Transverse colon (tissue), 4 donors: ENCODE results near the gene NEK4. TPM values are rescaled to one million over a fixed set of nuclear protein-coding genes. Genes with fewer than 3 reads are reported as not detected.

Source experiments
- DNase-seq: peaks from one replicate; pipeline ENCODE4 v3.0.0-alpha.2; 2019
- H3K27ac ChIP-seq, 4 donors: fragments of 200-600 bp; sonication (generic); 2 replicates each; pipeline ENCODE4 v1.5.1; 2016 to 2018; ENCODE audit warnings: inconsistent platforms in 4 of 4
- H3K27me3 ChIP-seq: fragments of 200-600 bp; sonication (generic); 2 replicates; pipeline ENCODE4 v1.5.1; 2017; ENCODE audit warnings: inconsistent platforms
- H3K36me3 ChIP-seq, 4 donors: fragments of 200-600 bp; sonication (generic); 2 replicates each; pipeline ENCODE4 v1.5.1; 2017 to 2019; ENCODE audit warnings: inconsistent platforms in 4 of 4
- H3K4me1 ChIP-seq, 4 donors: fragments of 200-600 bp; sonication (generic); 2 replicates each; pipeline ENCODE4 v1.5.1; 2017 to 2020; ENCODE audit warnings: inconsistent platforms in 4 of 4
- H3K4me3 ChIP-seq, 4 donors: fragments of 200-600 bp; sonication (generic); 1 replicate in 1 of 4; 2 replicates in 3 of 4; pipeline versions ENCODE4 v1.5.1 to v1.6.1; 2017 to 2019; ENCODE audit warnings: inconsistent platforms in 4 of 4
- H3K9me3 ChIP-seq, 2 donors: fragments of 200-600 bp; sonication (generic); 2 replicates each; pipeline ENCODE4 v1.5.1; 2017 to 2019; ENCODE audit warnings: inconsistent platforms in 2 of 2
- CTCF ChIP-seq, 5 experiments: fragments of 200-600 bp in 3 of 5; fragments of 450-650 bp in 2 of 5; sonication (generic) in 3 of 5; IDR thresholded peaks; 1 replicate in 2 of 5; 2 replicates in 3 of 5; pipeline ENCODE4 v1.5.1; 2016 to 2017; ENCODE audit warnings: antibody characterized with exemption in 5 of 5, inconsistent platforms in 3 of 5, mild to moderate bottlenecking in 2 of 5, moderate library complexity in 1 of 5
- EP300 ChIP-seq: sonication (generic); formaldehyde crosslinking; IDR thresholded peaks from one replicate; pipeline ENCODE4 v1.6.1; 2017; ENCODE audit warnings: antibody characterized with exemption, low read depth
- POLR2A ChIP-seq: fragments of 450-650 bp; IDR thresholded peaks from one replicate; pipeline ENCODE4 v1.6.1; 2016; ENCODE audit warnings: antibody characterized with exemption, mild to moderate bottlenecking, moderate library complexity
- POLR2AphosphoS5 ChIP-seq, 3 donors: sonication (generic); formaldehyde crosslinking; IDR thresholded peaks; one replicate each; pipeline ENCODE4 v1.6.1; 2016; ENCODE audit warnings: antibody characterized with exemption in 3 of 3
- WGBS, 2 donors: methylation state at CpG; one replicate each; pipeline ENCODE4 v1.1.5; 2018; ENCODE audit warnings: low coverage in 1 of 2; 5-methylcytosine and 5-hydroxymethylcytosine counted together
- in situ Hi-C, 4 donors: fragments of 200-750 bp; cut with MboI; loops; one replicate each; pipeline versions ENCODE4 v1.15.0 to v1.15.1; 2017; ENCODE audit warnings: low sequenced_read_pairs in 3 of 4, low pct_ligation_motif_present in 1 of 4, low pct_unique_long_range_greater_than_20kb in 1 of 4
- intact Hi-C: fragments of 100-400 bp; cut with DNase I; formaldehyde crosslinking; loops from one replicate; pipeline ENCODE4 v1.15.1; 2023; ENCODE audit warnings: low total_unique reads
- total RNA-seq, 4 donors: library from RNA; depleted of rRNA; stranded (reverse); fragments of >200 nt; gene quantifications; one replicate each; pipeline ENCODE4 v1.1.0, GENCODE V29; 2016

The NEK4 gene
- total RNA-seq, 4 donors from 2014 or later = 14.6 to 35.0 (median 22.1) TPM

DNA sequence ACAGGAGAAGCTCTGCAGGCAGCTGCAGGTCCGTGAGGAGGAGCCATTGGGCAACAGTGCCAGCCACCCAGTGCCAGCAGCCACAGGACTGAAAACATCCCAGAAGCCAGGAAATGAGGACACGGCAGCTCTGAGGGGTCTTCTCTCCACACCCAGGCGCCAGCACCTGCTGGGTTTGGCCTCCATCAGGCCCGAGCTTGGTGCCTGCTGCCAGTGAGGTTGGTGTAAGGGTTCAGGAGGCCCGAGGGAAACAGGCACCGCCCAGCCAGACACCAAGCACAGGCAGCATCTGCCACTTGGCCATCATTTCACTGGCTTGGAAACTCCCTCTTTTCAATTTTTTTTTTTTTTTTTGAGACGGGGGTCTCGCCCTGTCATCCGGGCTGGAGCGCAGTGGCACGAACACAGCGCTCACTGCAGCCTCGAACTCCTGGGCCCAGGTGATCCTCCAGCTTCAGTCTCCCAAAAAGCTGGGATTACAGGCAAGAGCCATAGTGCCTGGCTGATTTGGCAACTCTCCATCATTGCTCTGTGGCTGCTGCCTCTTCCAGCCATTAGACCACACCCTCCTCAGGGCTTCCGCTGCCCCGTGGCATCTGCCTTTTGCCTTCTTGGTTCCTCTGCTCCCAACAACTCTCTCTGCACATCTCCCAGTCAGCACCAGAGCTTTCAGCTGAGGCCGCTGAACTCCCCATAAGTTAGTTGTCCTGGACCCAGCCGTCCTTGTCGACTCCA lies 22.4 kb upstream of the NEK4 start:
- 72% methylated on average over 18 of the region's 18 CpGs; no CpG with 5 or more reads in 1 of the 2 donors for WGBS, 2 donors
- no peak overlapping the region for H3K27ac ChIP-seq
- intact Hi-C loops = no loop called here

GRCh38 chr3:52792413-52792812 lies 21.7 kb upstream of the NEK4 start:
- no peak for DNase-seq

More for the DNA sequence above, 22.4 kb upstream of the NEK4 start:
- no peaks in the 10 kb centered on the region for H3K4me1 ChIP-seq
- TF ChIP-seq CTCF (IDR thresholded peaks at IDR 0.05) = no peak
- TF ChIP-seq EP300 = no peak
- TF ChIP-seq POLR2A = no peak
- no peak for TF ChIP-seq POLR2AphosphoS5 (IDR thresholded peaks at IDR 0.05)
- no peak for DNase-seq
- H3K27me3 ChIP-seq = no peaks in the 10 kb centered on the region
- no peaks in the 10 kb centered on the region for H3K36me3 ChIP-seq
- in situ Hi-C loops = no loop called here
- no peaks in the 10 kb centered on the region for H3K9me3 ChIP-seq
- no peak overlapping the region for H3K4me3 ChIP-seq

DNA sequence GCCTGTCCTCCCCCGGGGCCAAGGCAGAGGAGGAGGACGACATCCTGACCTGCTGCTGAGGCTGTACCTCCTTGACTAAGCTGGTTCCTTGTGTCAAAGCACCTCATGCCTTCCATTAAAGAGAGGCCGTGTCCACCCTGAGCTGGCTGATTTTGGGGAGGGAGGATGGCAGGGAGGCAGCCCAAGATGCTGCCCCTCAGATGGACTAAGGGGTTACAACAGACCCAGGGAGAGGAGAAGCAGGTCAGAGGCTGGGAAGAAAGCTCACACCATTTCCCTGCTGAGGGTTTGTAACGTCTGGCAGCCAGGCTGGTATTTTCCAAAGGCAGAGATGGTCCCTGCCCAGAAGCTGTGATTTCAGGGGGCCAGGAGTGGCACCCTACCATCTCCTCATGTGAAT lies 21.2 kb upstream of the NEK4 start:
- intact Hi-C loops (no loop called here), in situ Hi-C loops (no loop called here)
- Histone ChIP-seq H3K4me1 (no peaks in the 10 kb centered on the region), H3K9me3 (no peaks in the 10 kb centered on the region), H3K27ac (no peak overlapping the region), H3K4me3 (no peak overlapping the region), H3K36me3 (no peaks in the 10 kb centered on the region), H3K27me3 (no peaks in the 10 kb centered on the region)
- DNase-seq = no peak
- TF ChIP-seq EP300 (no peak), CTCF (IDR thresholded peaks at IDR 0.05) (no peak), POLR2AphosphoS5 (IDR thresholded peaks at IDR 0.05) (no peak), POLR2A (no peak)
- WGBS, 2 donors = 80 to 92% methylated on average over 1 to 4 of the region's 4 CpGs

More at GRCh38 chr3:52792413-52792812, 21.7 kb upstream of the NEK4 start:
- Histone ChIP-seq H3K27ac (no peak overlapping the region), H3K4me1 (no peaks in the 10 kb centered on the region), H3K4me3 (no peak overlapping the region), H3K36me3 (no peaks in the 10 kb centered on the region), H3K9me3 (no peaks in the 10 kb centered on the region), H3K27me3 (no peaks in the 10 kb centered on the region)
- in situ Hi-C loops (no loop called here), intact Hi-C loops (no loop called here)
- 83% methylated on average over 7 of the region's 7 CpGs; no CpG with 5 or more reads in 1 of the 2 donors for WGBS, 2 donors
- TF ChIP-seq POLR2A (no peak), CTCF (IDR thresholded peaks at IDR 0.05) (no peak), POLR2AphosphoS5 (IDR thresholded peaks at IDR 0.05) (no peak), EP300 (no peak)

DNA sequence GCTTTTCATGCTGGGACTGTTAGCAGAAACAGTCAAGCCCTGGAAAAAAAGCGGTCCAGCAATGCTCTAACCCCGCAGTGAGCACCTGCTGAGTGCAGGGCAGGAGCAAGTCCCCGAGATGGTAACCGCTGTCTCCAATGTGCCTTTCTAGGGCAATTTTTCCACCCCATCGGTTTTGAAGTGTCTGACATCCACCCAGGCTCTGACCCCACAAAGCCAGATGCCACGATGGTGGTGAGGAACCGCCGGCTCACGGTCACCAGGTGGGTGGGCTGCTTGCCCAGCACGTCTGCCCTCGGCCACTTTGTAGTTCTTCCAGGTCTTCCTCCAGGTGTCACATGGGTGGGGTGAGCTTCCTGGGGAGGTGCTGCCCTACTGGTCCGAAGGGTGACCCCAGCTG lies 20.6 kb upstream of the NEK4 start:
- no peaks in the 10 kb centered on the region for H3K9me3 ChIP-seq
- 80% methylated on average over 12 of the region's 12 CpGs; no CpG with 5 or more reads in 1 of the 2 donors for WGBS, 2 donors
- no peaks in the 10 kb centered on the region for H3K27me3 ChIP-seq
- in situ Hi-C loops = no loop called here
- TF ChIP-seq POLR2A (no peak), EP300 (no peak), POLR2AphosphoS5 (IDR thresholded peaks at IDR 0.05) (no peak), CTCF (IDR thresholded peaks at IDR 0.05) (no peak)
- no peak for DNase-seq
- intact Hi-C loops = no loop called here
- no peak overlapping the region for H3K27ac ChIP-seq
- H3K4me3 ChIP-seq = no peak overlapping the region
- H3K36me3 ChIP-seq = no peaks in the 10 kb centered on the region
- no peaks in the 10 kb centered on the region for H3K4me1 ChIP-seq
